A549 (cell line): ENCODE measurements around the gene ABCB4. TPM values are rescaled to one million over a fixed set of nuclear protein-coding genes. Genes with fewer than 3 reads are reported as not detected.

Source experiments
- ATAC-seq, 2 experiments: fragments of 200-7000 bp in 1 of 2; fragments of >200 bp in 1 of 2; cut with Nextera tagmentation in 1 of 2; cut with Tn5 transposase in 1 of 2; 3 replicates each; pipeline versions ENCODE4 v1.8.0 to v1.9.1; 2018 to 2020; ENCODE audit warnings: mild to moderate bottlenecking in 1 of 2, moderate library complexity in 1 of 2
- CTCF ChIA-PET: fragments of 300-600 bp; sonication (Branson Sonifier 250); formaldehyde crosslinking; extraction: SDS; loops from one replicate; lab custom pipeline; 2021; ENCODE audit warnings: antibody characterized with exemption, inconsistent platforms; lab: Yijun Ruan, JAX
- POLR2A ChIA-PET: fragments of 350-600 bp; formaldehyde crosslinking; extraction: SDS; loops from one replicate; lab custom pipeline; 2021; ENCODE audit warnings: antibody characterized with exemption, inconsistent platforms; lab: Yijun Ruan, JAX
- DNase-seq, 2 experiments: peaks; one replicate each; pipeline versions ENCODE4 v3.0.0 to v3.0.0-alpha.2; 2011 to 2016; ENCODE audit warnings: low read depth in 1 of 2, low spot score in 1 of 2
- FAIRE-seq: peaks from 2 replicates; lab custom pipeline; 2011; peaks lifted over from hg19 to GRCh38; lab: Jason Lieb, UNC
- H3K27ac ChIP-seq, 2 experiments: fragments of >200 bp; sonication (Bioruptor Twin); formaldehyde crosslinking; 3 replicates each; pipeline ENCODE4 v1.5.1; 2016 to 2017
- H3K4me1 ChIP-seq: fragments of >200 bp; sonication (Bioruptor Twin); formaldehyde crosslinking; 3 replicates; pipeline ENCODE4 v1.6.1; 2016
- H3K4me2 ChIP-seq: fragments of >200 bp; sonication (Bioruptor Twin); formaldehyde crosslinking; 3 replicates; pipeline ENCODE4 v1.6.1; 2016
- H3K4me3 ChIP-seq: fragments of >200 bp; sonication (Bioruptor Twin); formaldehyde crosslinking; 3 replicates; pipeline ENCODE4 v1.5.1; 2016
- H3K9me3 ChIP-seq: fragments of >200 bp; sonication (Bioruptor Twin); formaldehyde crosslinking; 3 replicates; pipeline ENCODE4 v1.6.1; 2016
- ATOH8 ChIP-seq: fragments of 250-450 bp; sonication (Bioruptor Pico); IDR thresholded peaks from 2 replicates; pipeline ENCODE4 v1.5.0; 2020; ENCODE audit warnings: low read depth, mild to moderate bottlenecking, moderate library complexity
- CEBPB ChIP-seq, 2 experiments: fragments of >200 bp in 1 of 2; sonication (Bioruptor Twin) in 1 of 2; formaldehyde crosslinking in 1 of 2; IDR thresholded peaks; 2 replicates each; pipeline ENCODE4 v1.6.1; 2012 to 2016
- CHD4 ChIP-seq: fragments of 200-600 bp; sonication (generic); IDR thresholded peaks from 2 replicates; pipeline ENCODE4 v1.6.1; 2016; ENCODE audit warnings: antibody characterized with exemption, mild to moderate bottlenecking, borderline replicate concordance
- CTCF ChIP-seq: fragments of >200 bp; sonication (Bioruptor Twin); formaldehyde crosslinking; IDR thresholded peaks from 3 replicates; pipeline ENCODE4 v1.5.1; 2016
- E2F6 ChIP-seq: IDR thresholded peaks from 2 replicates; pipeline ENCODE4 v1.6.1; 2012; ENCODE audit warnings: low read depth, borderline replicate concordance
- EHF ChIP-seq: fragments of 250-450 bp; sonication (Bioruptor Pico); IDR thresholded peaks from 2 replicates; pipeline ENCODE4 v1.5.0; 2020; ENCODE audit warnings: mild to moderate bottlenecking
- FOSB ChIP-seq: fragments of 250-450 bp; sonication (Bioruptor Pico); IDR thresholded peaks from 2 replicates; pipeline ENCODE4 v1.5.0; 2020; ENCODE audit warnings: mild to moderate bottlenecking, moderate library complexity
- HDAC2 ChIP-seq: fragments of 200-600 bp; sonication (generic); IDR thresholded peaks from 2 replicates; pipeline ENCODE4 v1.6.1; 2016
- HES2 ChIP-seq: fragments of >200 bp; sonication (Bioruptor Twin); formaldehyde crosslinking; IDR thresholded peaks from 2 replicates; pipeline ENCODE4 v1.6.1; 2016
- HMGXB4 ChIP-seq: fragments of 250-450 bp; sonication (Bioruptor Pico); IDR thresholded peaks from 2 replicates; pipeline ENCODE4 v1.5.0; 2021; ENCODE audit warnings: mild to moderate bottlenecking, moderate library complexity, borderline replicate concordance
- HOXB5 ChIP-seq: fragments of 250-450 bp; sonication (Bioruptor Pico); IDR thresholded peaks from 2 replicates; pipeline ENCODE4 v1.5.0; 2020; ENCODE audit warnings: mild to moderate bottlenecking, moderate library complexity
- JUN ChIP-seq, 2 experiments: fragments of >200 bp; sonication (Bioruptor Twin); formaldehyde crosslinking; IDR thresholded peaks; 2 replicates in 1 of 2; 3 replicates in 1 of 2; pipeline ENCODE4 v1.6.1; 2016 to 2017
- JUNB ChIP-seq: fragments of >200 bp; sonication (Bioruptor Twin); formaldehyde crosslinking; IDR thresholded peaks from 2 replicates; pipeline ENCODE4 v1.6.1; 2016
- KDM1A ChIP-seq: fragments of 200-600 bp; sonication (generic); IDR thresholded peaks from 2 replicates; pipeline ENCODE4 v1.6.1; 2016; ENCODE audit warnings: low read depth, mild to moderate bottlenecking
- KDM5A ChIP-seq: fragments of 200-600 bp; sonication (generic); IDR thresholded peaks from 2 replicates; pipeline ENCODE4 v1.6.1; 2016; ENCODE audit warnings: antibody characterized with exemption, mild to moderate bottlenecking
- MYC ChIP-seq: IDR thresholded peaks from 2 replicates; pipeline ENCODE4 v1.6.1; 2012; ENCODE audit warnings: mild to moderate bottlenecking, inconsistent platforms, low read length, improper control_type of control experiment, borderline replicate concordance
- PBX3 ChIP-seq: IDR thresholded peaks from 2 replicates; pipeline ENCODE4 v1.6.1; 2012
- PHF8 ChIP-seq: fragments of 200-600 bp; sonication (generic); IDR thresholded peaks from 2 replicates; pipeline ENCODE4 v1.6.1; 2016; ENCODE audit warnings: low read depth, mild to moderate bottlenecking, antibody characterized with exemption, moderate library complexity, borderline replicate concordance
- RAD21 ChIP-seq, 2 experiments: fragments of >200 bp in 1 of 2; sonication (Bioruptor Twin) in 1 of 2; formaldehyde crosslinking in 1 of 2; IDR thresholded peaks in 1 of 2; conservative IDR thresholded peaks in 1 of 2; 2 replicates in 1 of 2; 3 replicates in 1 of 2; pipeline ENCODE4 v1.6.1; 2012 to 2018; ENCODE audit warnings: inconsistent platforms in 1 of 2
- RCOR1 ChIP-seq: fragments of 150-350 bp; IDR thresholded peaks from 2 replicates; pipeline ENCODE4 v1.6.1; 2014; ENCODE audit warnings: antibody characterized with exemption, low read length, low read depth
- RNF2 ChIP-seq: fragments of 200-600 bp; sonication (generic); IDR thresholded peaks from 2 replicates; pipeline ENCODE4 v1.6.1; 2016; ENCODE audit warnings: low read depth, mild to moderate bottlenecking, antibody characterized with exemption, moderate library complexity, borderline replicate concordance
- SREBF2 ChIP-seq: fragments of 450-650 bp; IDR thresholded peaks from 2 replicates; pipeline ENCODE4 v1.6.1; 2014; ENCODE audit warnings: mild to moderate bottlenecking, moderate library complexity
- ZC3H11A ChIP-seq: fragments of 450-650 bp; IDR thresholded peaks from 2 replicates; pipeline ENCODE4 v1.6.1; 2014; ENCODE audit warnings: antibody characterized with exemption, mild to moderate bottlenecking
- ZFP36 ChIP-seq: fragments of 450-650 bp; IDR thresholded peaks from 2 replicates; pipeline ENCODE4 v1.6.1; 2014; ENCODE audit warnings: borderline replicate concordance; ENCODE audit not compliant: partially characterized antibody
- ZNF302 ChIP-seq: fragments of 250-450 bp; sonication (Bioruptor Pico); IDR thresholded peaks from 2 replicates; pipeline ENCODE4 v1.9.0; 2021; ENCODE audit warnings: inconsistent platforms, mild to moderate bottlenecking, moderate library complexity
- ZSCAN20 ChIP-seq: fragments of 250-450 bp; sonication (Bioruptor Pico); IDR thresholded peaks from 2 replicates; pipeline ENCODE4 v1.8.0; 2022; ENCODE audit warnings: mild to moderate bottlenecking, moderate library complexity
- WGBS: methylation state at CpG from one replicate; pipeline ENCODE4 v1.1.6; 2017; ENCODE audit errors: missing lambda C conversion rate; 5-methylcytosine and 5-hydroxymethylcytosine counted together
- polyA plus RNA-seq, 4 experiments: library from polyadenylated mRNA; depleted of rRNA in 3 of 4; stranded (reverse); fragments of >200 nt; fragmentation: RNase III in 1 of 4; extraction: RNeasy Plus Mini Kit Qiagen cat#74134 plus additional on column Dnase treatment in 1 of 4; gene quantifications; 2 replicates in 3 of 4; 3 replicates in 1 of 4; pipeline ENCODE4 v1.2.3, GENCODE V29; 2011 to 2017

The ABCB4 gene
- polyA plus RNA-seq, 2 of the 4 experiments (the other 2 are of a cell fraction) = 0.12 TPM; not detected in 1

- no peak for FAIRE-seq
- CTCF ChIA-PET = no interaction called here
- ATAC-seq = no peak
- Histone ChIP-seq H3K4me1 (no peaks in the 10 kb centered on the region), H3K4me2 (no peak overlapping the region), H3K9me3 (no peaks in the 10 kb centered on the region), H3K27ac (no peak overlapping the region), H3K4me3 (no peak overlapping the region)
- 42% methylated on average over 4 of the region's 4 CpGs for WGBS
- TF ChIP-seq JUN (IDR thresholded peaks at IDR 0.05) (no peak), ZNF302 (no peak), HMGXB4 (no peak), HES2 (no peak), ZC3H11A (no peak), HDAC2 (no peak), RCOR1 (no peak), RAD21 (conservative IDR thresholded peaks at IDR 0.05 in 1 of 2, IDR thresholded peaks at IDR 0.05 in 1 of 2) (no peak), KDM1A (no peak), CHD4 (no peak), PBX3 (no peak)
- DNase-seq = no peak
- POLR2A ChIA-PET = no interaction called here
These were observed 24.3 kb downstream of the ABCB4 start for GRCh38 chr7:87451187-87451586.

- no peak for FAIRE-seq
- Histone ChIP-seq H3K4me3 (no peak overlapping the region), H3K4me1 (no peaks in the 10 kb centered on the region), H3K27ac (no peak overlapping the region), H3K4me2 (no peak overlapping the region), H3K9me3 (no peaks in the 10 kb centered on the region)
- TF ChIP-seq ZFP36 = no peak
- TF ChIP-seq ATOH8 (CRISPR knock-in tag) = no peak
- TF ChIP-seq HMGXB4 = no peak
- TF ChIP-seq FOSB (CRISPR knock-in tag) = no peak
- no peak for TF ChIP-seq EHF (CRISPR knock-in tag)
- no peak for TF ChIP-seq HOXB5 (CRISPR knock-in tag)
- no peak for TF ChIP-seq SREBF2
- no peak for TF ChIP-seq MYC
- TF ChIP-seq KDM5A = no peak
- TF ChIP-seq E2F6 = no peak
- no peak for TF ChIP-seq RNF2
- TF ChIP-seq HDAC2 = no peak
- no peak for TF ChIP-seq JUNB
- no peak for TF ChIP-seq PBX3
- TF ChIP-seq HES2 = no peak
- TF ChIP-seq PHF8 = no peak
- no peak for TF ChIP-seq CTCF
- no peak for TF ChIP-seq CEBPB (IDR thresholded peaks at IDR 0.05)
- no peak for TF ChIP-seq ZSCAN20
- 14% methylated on average over 1 of the region's 1 CpG for WGBS
- CTCF ChIA-PET = no interaction called here
- ATAC-seq = no peak
- no peak for DNase-seq
- POLR2A ChIA-PET = no interaction called here
These were observed 24.8 kb downstream of the ABCB4 start for GRCh38 chr7:87450706-87451105.
